Measurements from ENCODE around the gene NR1D1. TPM values are rescaled to one million over a fixed set of nuclear protein-coding genes. Genes with fewer than 3 reads are reported as not detected.

Gene NR1D1
- total and polyA plus RNA-seq, 2 experiments from 2014 or later, result 2.4 to 5.4 TPM

DNA sequence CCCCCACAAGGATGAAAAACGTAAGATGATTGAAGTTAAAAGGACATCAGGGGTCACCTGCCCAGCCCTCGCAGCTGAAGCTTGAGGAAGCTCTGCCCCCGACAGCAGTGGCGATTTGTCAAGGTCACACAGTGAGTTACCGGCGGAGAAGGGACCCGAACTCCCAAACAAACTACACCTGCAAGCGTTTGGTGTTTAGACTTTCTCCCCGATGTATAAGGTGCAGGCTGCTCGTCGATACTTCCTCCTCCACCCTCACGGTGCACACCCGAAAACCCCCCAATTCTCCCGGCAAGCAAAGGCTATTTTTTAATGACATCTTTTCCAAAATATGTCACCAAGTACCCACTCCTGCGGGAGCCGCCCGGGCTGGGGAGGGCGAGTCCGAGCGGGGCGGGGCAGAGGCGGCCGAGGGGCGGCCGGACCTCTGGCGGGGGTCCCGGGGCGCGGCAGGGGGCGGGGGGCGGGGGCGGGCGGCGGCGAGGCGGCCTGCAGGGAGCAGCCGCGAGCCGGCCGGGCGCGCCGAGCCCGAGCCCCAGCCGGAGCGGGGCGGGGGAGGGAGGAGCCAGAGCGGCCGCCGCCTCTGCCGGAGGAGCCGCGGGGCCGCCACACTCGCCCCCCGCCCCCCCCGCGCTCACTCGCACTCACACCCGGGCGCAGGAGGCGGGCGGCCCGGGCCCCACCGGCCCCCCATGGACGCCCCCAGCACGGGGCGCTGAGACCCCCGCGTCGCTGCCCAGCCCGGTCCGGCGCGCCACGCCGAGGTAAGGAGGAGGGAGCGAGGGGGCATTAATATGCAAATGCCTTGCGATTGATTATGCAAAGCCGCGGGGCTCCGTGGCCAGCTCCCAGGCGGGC is 37.8 kb downstream of the NR1D1 start, which contains the start of gene THRA:
Gene THRA, plus strand, starts transcription at position 637 of the 858 bp plus-strand sequence. CDS start 11,524 bp downstream, outside the sequence.
- H3K4me1 ChIP-seq (ENCODE audit: insufficient read depth), result peaks cover 21% of the 10 kb centered on the region
- H3K79me2 ChIP-seq (ENCODE audit: insufficient read depth), result peaks cover 36% of the 10 kb centered on the region
- peak; percentile 86 for DNase-seq
- peak within 1 kb of the TSS; percentile 96 for H3K4me2 ChIP-seq (ENCODE audit: unreplicated experiment)
- peak within 1 kb of the TSS; percentile 95 for H3K9ac ChIP-seq
- no peaks in the 10 kb centered on the region for H3K9me3 ChIP-seq (ENCODE audit: low read depth)
- no peaks in the 10 kb centered on the region for H3K9me2 ChIP-seq (ENCODE audit: insufficient read depth)
- peaks cover 11% of the 10 kb centered on the region for H3F3A ChIP-seq (ENCODE audit: insufficient read depth)
- no peaks in the 10 kb centered on the region for H3K27me3 ChIP-seq (replicated peaks; ENCODE audit: insufficient read depth)
- TF ChIP-seq EZH2 (IDR thresholded peaks at IDR 0.05; ENCODE audit: insufficient read depth, poor library complexity, severe bottlenecking), result no peak
- TF ChIP-seq EZH2phosphoT487 (IDR thresholded peaks at IDR 0.05; ENCODE audit: insufficient read depth, low read depth), result no peak
- H2AFZ ChIP-seq, result peak within 1 kb of the TSS; percentile 95
- no peak within 1 kb of the TSS for H3K27ac ChIP-seq
- H3K36me3 ChIP-seq (ENCODE audit: low read depth), result no peaks in the 10 kb centered on the region
- peaks cover 6% of the 10 kb centered on the region; the same call in 1 of the 2 replicates for H4K20me1 ChIP-seq (ENCODE audit: insufficient read depth)
- in situ Hi-C loops (cut with MboI), result no loop called here
- H3K4me3 ChIP-seq, result peak within 1 kb of the TSS; percentile 99
- WGBS, 2 experiments (ENCODE audit: low coverage in 1 of 2, low lambda C conversion rate in 2 of 2, missing lambda C conversion rate in 2 of 2), result 4 to 5% methylated on average over 38 to 48 of the region's 83 CpGs

DNA sequence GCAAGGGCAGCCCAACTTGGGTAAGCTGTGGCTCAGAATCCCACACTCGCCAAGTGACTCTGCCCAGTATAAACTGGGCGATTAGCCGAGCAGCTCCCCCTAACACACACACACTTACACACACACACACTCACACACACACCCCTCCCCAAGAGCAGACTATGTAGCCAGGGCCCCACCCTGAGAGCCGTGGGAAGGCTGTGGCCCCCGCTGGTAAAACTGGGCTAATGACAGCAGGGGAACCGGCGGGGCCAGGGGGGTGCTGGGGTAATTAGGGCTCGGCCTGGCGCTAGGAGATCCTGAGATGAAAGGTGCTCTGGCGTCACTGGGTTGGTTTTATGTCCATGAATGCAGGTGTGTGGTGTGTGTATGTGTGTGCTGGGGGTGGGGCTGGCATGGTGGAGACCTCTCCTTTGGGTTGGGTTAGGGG is 38.8 kb downstream of the NR1D1 start:
- in situ Hi-C loops (cut with MboI), result no loop called here
- Histone ChIP-seq H3K9ac (no peak overlapping the region), H4K20me1 (ENCODE audit: insufficient read depth) (peaks cover 6% of the 10 kb centered on the region; the same call in 1 of the 2 replicates), H3K4me3 (no peak overlapping the region), H3K27me3 (replicated peaks; ENCODE audit: insufficient read depth) (no peaks in the 10 kb centered on the region), H3F3A (ENCODE audit: insufficient read depth) (peaks cover 7% of the 10 kb centered on the region; the same call in 1 of the 2 replicates), H2AFZ (no peak overlapping the region), H3K4me2 (ENCODE audit: unreplicated experiment) (no peak overlapping the region), H3K4me1 (ENCODE audit: insufficient read depth) (peaks cover 21% of the 10 kb centered on the region), H3K27ac (no peak overlapping the region), H3K79me2 (ENCODE audit: insufficient read depth) (peaks cover 36% of the 10 kb centered on the region), H3K9me3 (ENCODE audit: low read depth) (no peaks in the 10 kb centered on the region), H3K9me2 (ENCODE audit: insufficient read depth) (no peaks in the 10 kb centered on the region), H3K36me3 (ENCODE audit: low read depth) (no peaks in the 10 kb centered on the region)
- TF ChIP-seq EZH2phosphoT487 (IDR thresholded peaks at IDR 0.05; ENCODE audit: insufficient read depth, low read depth), result no peak
- TF ChIP-seq EZH2 (IDR thresholded peaks at IDR 0.05; ENCODE audit: insufficient read depth, poor library complexity, severe bottlenecking), result no peak
- no peak for DNase-seq
- 72 to 74% methylated on average over 10 of the region's 10 CpGs for WGBS, 2 experiments (ENCODE audit: low coverage in 1 of 2, low lambda C conversion rate in 2 of 2, missing lambda C conversion rate in 2 of 2)

DNA sequence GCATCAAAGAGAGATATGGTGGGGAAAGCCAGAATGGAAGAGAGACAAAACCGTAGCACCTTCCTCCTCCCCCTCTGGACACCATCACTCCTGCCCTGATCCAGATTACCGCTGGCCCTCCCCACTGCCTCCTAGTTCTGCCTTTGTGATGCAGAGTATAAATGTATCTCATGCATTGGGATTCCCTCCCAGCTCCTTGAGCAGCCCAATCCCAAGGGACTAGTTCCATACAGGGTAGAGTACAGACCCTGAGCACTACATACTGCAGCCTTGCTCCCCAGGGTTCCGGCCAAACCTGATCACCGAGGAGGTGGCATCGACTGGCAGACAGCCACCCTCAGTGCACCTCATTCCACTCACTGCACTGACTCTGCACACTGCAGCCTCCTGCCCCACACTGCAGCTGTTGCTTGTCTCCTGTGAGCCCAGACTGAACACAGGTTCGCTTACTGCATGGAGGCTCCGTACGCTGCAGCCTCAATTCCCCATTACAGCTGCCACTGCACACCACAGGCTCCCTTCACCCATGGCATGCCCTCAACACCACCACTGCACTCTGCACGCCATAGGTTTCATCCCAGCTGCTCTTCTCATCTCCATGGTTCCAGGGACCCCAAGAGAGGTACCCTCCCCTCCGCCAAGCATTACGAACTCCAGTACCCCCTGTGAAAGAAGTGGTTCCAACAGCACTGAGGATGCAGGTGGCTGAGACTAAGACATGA is 39.3 kb downstream of the NR1D1 start:
- Histone ChIP-seq H3K27me3 (replicated peaks; ENCODE audit: insufficient read depth) (no peaks in the 10 kb centered on the region), H3K79me2 (ENCODE audit: insufficient read depth) (peaks cover 33% of the 10 kb centered on the region), H3K36me3 (ENCODE audit: low read depth) (no peaks in the 10 kb centered on the region), H3K4me1 (ENCODE audit: insufficient read depth) (peaks cover 21% of the 10 kb centered on the region), H3K9me3 (ENCODE audit: low read depth) (no peaks in the 10 kb centered on the region), H3K4me2 (ENCODE audit: unreplicated experiment) (no peak overlapping the region), H3K4me3 (no peak overlapping the region), H3K27ac (no peak overlapping the region), H3F3A (ENCODE audit: insufficient read depth) (0 out of 2 replicates have a peak, but pooled peaks cover 7% of the 10 kb centered on the region), H3K9me2 (ENCODE audit: insufficient read depth) (no peaks in the 10 kb centered on the region), H3K9ac (no peak overlapping the region), H4K20me1 (ENCODE audit: insufficient read depth) (peaks cover 6% of the 10 kb centered on the region; the same call in 1 of the 2 replicates), H2AFZ (no peak overlapping the region)
- in situ Hi-C loops (cut with MboI), result no loop called here
- no peak for DNase-seq
- TF ChIP-seq EZH2 (IDR thresholded peaks at IDR 0.05; ENCODE audit: insufficient read depth, poor library complexity, severe bottlenecking) (no peak), EZH2phosphoT487 (IDR thresholded peaks at IDR 0.05; ENCODE audit: insufficient read depth, low read depth) (no peak)
- WGBS, 2 experiments (ENCODE audit: low coverage in 1 of 2, low lambda C conversion rate in 2 of 2, missing lambda C conversion rate in 2 of 2), result 78 to 79% methylated on average over 11 of the region's 11 CpGs

DNA sequence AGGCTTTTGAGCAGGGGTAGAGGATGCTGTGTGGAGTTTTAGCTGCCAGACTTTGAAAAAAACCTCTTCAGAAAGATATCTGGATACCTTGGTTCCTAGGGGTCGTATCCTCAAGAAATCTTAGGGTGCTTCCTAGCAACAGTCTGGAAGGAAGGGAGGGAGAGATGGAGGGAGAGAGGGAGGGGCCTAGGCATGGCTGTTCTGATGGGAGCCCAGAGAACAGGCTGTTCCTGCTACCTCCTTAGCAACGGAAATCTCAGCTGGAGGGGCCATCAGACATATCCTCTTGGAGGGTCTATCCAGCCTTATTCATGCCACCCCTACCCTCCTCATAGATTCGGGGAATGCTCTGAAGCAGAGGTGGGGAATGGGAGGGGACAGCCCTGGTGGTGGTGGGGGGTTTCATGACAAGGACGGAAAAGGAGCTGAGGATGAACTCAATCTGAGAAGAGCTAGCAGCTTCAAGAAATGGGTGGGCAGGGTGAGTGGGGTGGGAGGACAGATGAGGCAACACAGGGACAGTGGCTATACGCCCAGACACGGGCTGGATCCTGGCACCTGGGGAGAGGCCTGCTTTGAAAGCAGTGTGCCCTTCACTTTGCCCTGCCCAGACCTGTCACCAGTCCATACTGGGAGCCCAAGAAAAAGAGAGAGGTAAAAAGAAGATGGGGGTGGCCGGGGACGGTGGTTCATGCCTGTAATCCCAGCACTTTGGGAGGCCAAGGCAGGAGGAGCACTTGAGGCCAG is 40.5 kb downstream of the NR1D1 start:
- H3K4me1 ChIP-seq (ENCODE audit: insufficient read depth), result peaks cover 15% of the 10 kb centered on the region
- H4K20me1 ChIP-seq (ENCODE audit: insufficient read depth), result peaks cover 6% of the 10 kb centered on the region; the same call in 1 of the 2 replicates
- WGBS, 2 experiments (ENCODE audit: low coverage in 1 of 2, low lambda C conversion rate in 2 of 2, missing lambda C conversion rate in 2 of 2), result 70 to 71% methylated on average over 8 of the region's 8 CpGs
- H3K27me3 ChIP-seq (replicated peaks; ENCODE audit: insufficient read depth), result no peaks in the 10 kb centered on the region
- H3K36me3 ChIP-seq (ENCODE audit: low read depth), result no peaks in the 10 kb centered on the region
- no peak overlapping the region for H3K9ac ChIP-seq
- 0 out of 2 replicates have a peak, but pooled peaks cover 8% of the 10 kb centered on the region for H3F3A ChIP-seq (ENCODE audit: insufficient read depth)
- no peak overlapping the region for H2AFZ ChIP-seq
- no peaks in the 10 kb centered on the region for H3K9me2 ChIP-seq (ENCODE audit: insufficient read depth)
- H3K9me3 ChIP-seq (ENCODE audit: low read depth), result no peaks in the 10 kb centered on the region
- no peak for DNase-seq
- TF ChIP-seq EZH2phosphoT487 (IDR thresholded peaks at IDR 0.05; ENCODE audit: insufficient read depth, low read depth) (no peak), EZH2 (IDR thresholded peaks at IDR 0.05; ENCODE audit: insufficient read depth, poor library complexity, severe bottlenecking) (no peak)
- H3K4me2 ChIP-seq (ENCODE audit: unreplicated experiment), result no peak overlapping the region
- in situ Hi-C loops (cut with MboI), result no loop called here
- H3K27ac ChIP-seq, result no peak overlapping the region
- no peak overlapping the region for H3K4me3 ChIP-seq
- peaks cover 21% of the 10 kb centered on the region for H3K79me2 ChIP-seq (ENCODE audit: insufficient read depth)
